Right lung (tissue), 10 donors: ENCODE results near the gene NAA16. TPM values are rescaled to one million over a fixed set of nuclear protein-coding genes. Genes with fewer than 3 reads are reported as not detected.
"Not testable (repeated sequence)": the region's sequence is repeated elsewhere in the genome, so short reads cannot be mapped to it uniquely, and the experiment has no call there.

Experiments
- DNase-seq, 2 donors: peaks; one replicate each; pipeline ENCODE4 v3.0.0-alpha.2; 2013
- long read RNA-seq, 8 donors: transcript quantifications; one replicate each; lab custom pipeline, GENCODE V29; 2026
- polyA plus RNA-seq, 5 donors: library from polyadenylated mRNA; unstranded; fragments of 120-200 nt; gene quantifications; one replicate each; pipeline versions ENCODE4 v1.2.1 to v1.2.3, GENCODE V29; 2013; ENCODE audit warnings: inconsistent platforms in 1 of 5, low replicate concordance in 1 of 5; ENCODE audit not compliant: insufficient read length in 5 of 5, insufficient read depth in 1 of 5

Gene NAA16
- polyA plus RNA-seq: 10 to 100 TPM; 35.9 to 64.6 (median 59.8) TPM
- long read RNA-seq, donor 1, partial matches to known transcripts: 6 of 11 reads
- long read RNA-seq, donor 1, other reads (novel, unspliced or antisense): 0 of 11 reads
- long read RNA-seq, donor 2, partial matches to known transcripts: 0 of 4 reads
- long read RNA-seq, donor 2, other reads (novel, unspliced or antisense): 0 of 4 reads
- long read RNA-seq, donor 3, partial matches to known transcripts: 0 of 7 reads
- long read RNA-seq, donor 3, other reads (novel, unspliced or antisense): 0 of 7 reads
- long read RNA-seq, donor 4, partial matches to known transcripts: 10 of 13 reads
- long read RNA-seq, donor 4, other reads (novel, unspliced or antisense): 0 of 13 reads
- long read RNA-seq, donor 5, transcript NAA16-205 (2 exons, 773 nt): major isoform, 5 of 5 reads
- long read RNA-seq, donor 5, partial matches to known transcripts: 0 of 5 reads
- long read RNA-seq, donor 5, other reads (novel, unspliced or antisense): 0 of 5 reads
- long read RNA-seq, donor 6, transcript NAA16-205 (2 exons, 773 nt): major isoform, 5 of 6 reads
- long read RNA-seq, donor 6, partial matches to known transcripts: 0 of 6 reads
- long read RNA-seq, donor 6, other reads (novel, unspliced or antisense): 0 of 6 reads
- long read RNA-seq, donor 7, full-length matches to known transcripts: 4 of 4 reads
- long read RNA-seq, donor 7, partial matches to known transcripts: 0 of 4 reads
- long read RNA-seq, donor 7, other reads (novel, unspliced or antisense): 0 of 4 reads
- long read RNA-seq, donor 8, partial matches to known transcripts: 0 of 2 reads
- long read RNA-seq, donor 8, other reads (novel, unspliced or antisense): 0 of 2 reads

DNA sequence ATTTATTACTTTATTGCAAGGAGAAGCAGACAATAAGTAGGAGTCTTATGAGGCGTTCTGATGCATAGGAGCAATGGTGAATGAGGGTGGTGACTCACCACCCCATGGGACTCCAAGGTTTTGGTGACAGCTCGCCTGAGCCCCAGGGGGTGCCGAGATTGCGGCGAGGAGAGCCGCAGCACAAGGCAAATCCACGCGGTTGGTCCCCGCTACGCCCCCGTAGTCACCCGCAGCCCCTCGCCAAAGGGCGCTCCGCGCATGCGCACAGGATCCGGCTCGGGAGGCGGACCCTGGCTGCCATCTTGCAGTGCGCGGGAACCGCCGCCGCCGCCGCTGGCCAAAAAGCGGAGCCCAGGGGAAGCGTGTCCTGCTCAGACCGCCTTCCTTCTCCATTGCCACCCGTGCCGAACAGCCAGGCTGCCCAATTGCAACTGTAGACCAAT lies at the start of gene NAA16:
Gene NAA16 (plus strand): TSS at position 305 of the 443 bp plus-strand sequence. CDS start 262 bp downstream, outside the sequence.
- peak; percentile 95 for DNase-seq

DNA sequence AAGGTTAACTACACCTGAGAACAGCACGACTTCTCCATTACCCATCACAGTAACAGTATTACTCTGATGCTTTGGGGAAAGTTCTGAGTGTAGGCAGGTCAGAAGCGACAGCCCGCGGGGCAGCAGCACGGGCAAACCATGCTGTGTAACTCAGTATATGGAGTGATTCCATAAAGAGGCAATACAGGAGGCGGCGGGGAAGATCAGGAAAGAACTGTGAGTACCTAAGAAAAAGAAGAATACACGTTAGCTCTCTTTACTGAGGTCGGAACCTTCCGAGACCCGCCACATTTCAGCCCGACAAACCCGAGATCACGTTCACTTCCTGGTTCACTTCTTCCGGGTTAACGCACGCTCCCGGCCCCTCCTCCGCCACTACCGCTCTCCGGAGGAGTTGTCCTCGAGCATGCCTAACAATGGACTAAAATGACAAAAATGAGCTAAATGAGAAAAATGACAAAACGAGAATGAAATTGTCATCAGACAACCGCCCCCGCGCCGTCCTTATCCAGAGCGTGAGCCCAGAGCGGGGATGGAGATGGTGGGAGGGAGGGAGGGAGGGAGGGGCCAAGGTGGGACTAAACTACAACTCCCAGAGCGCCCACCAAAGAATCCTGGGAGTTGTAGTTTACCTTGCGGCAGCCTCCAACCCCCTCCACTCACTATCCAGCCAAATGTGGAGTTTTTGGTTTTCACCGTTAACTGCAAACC lies 47.7 kb upstream of the NAA16 start, which contains the start of gene MTRF1:
Gene MTRF1 (minus strand): TSS at position 316 of the 711 bp plus-strand sequence. CDS start 2,669 bp downstream, outside the sequence.
- peak; percentile 84 to 90 for DNase-seq

DNA sequence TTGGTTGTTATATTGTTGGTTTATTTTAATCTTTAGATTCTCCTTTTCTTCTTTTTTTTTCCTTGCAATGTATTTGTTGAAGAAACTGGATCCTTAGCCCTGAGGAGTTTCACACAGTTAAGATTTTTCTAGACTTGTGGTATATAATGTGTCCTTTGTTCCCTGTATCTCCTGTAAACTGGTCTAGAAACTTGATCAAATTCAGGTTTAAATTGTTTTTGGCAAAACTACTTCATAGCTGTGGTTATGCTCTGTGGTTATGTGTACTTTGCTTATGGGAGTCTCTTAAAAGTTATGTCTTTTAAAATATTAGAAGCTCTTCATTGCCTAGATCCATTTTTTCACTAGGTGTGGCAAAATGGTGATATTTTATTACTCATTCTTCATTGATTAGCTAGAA lies 44.0 kb upstream of the NAA16 start:
- no peak for DNase-seq

DNA sequence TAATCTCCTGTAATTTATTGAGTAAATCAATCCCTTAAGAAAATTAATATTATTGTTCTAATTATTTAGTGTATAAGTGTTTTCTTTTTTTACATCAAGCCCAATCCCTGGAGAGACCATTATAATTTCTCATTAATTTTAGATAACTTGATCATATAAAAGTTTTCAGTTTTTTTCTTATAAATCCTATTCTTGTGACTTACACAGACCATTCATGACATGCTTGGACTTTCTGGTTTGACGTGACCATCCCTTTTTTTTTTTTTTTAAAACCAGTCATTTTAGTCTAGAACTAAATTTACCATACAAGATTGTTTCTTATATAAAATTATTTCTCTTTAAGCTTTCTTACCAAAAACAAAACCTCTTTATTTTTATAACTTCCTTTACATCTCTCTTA lies 42.3 kb upstream of the NAA16 start:
- DNase-seq: no peak

DNA sequence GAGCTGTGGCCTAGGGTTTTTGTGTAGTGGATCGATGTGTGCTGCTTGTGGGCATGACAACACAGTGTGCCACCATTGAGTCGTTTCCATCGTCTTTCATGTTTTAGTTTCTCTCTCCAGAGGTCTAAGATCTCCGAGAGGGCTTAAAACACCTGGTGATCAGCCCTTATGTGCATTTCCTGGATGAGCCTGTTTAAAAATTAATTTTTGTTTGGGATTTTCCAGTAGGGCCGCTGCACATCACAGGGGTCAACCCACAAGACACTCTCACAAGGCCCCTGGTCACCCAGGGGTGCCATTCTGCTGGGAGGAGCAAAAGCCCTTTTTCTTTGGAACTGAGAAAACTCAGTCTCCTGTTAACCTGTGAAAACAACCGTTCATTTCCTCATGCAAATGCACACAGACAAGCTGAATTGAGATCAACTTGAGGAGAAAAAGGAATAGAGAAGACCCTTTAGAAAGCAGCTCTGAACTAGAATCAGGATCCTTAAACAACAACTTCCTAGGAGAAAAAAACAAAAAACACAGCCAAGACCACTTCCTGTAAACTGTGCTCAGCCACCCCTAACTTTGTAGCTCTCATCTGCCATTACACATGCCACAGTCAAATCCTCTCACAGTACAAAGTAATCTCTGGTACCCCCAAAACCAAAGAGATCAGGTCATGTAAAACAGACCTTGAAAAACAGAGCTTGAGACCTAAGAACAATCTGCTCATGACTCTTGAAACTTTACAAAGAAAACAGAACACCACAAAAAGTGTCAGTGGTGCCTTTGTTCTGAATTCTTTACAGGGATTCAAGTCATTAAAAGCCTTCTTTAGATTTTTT lies 39.4 kb upstream of the NAA16 start:
- no peak for DNase-seq

DNA sequence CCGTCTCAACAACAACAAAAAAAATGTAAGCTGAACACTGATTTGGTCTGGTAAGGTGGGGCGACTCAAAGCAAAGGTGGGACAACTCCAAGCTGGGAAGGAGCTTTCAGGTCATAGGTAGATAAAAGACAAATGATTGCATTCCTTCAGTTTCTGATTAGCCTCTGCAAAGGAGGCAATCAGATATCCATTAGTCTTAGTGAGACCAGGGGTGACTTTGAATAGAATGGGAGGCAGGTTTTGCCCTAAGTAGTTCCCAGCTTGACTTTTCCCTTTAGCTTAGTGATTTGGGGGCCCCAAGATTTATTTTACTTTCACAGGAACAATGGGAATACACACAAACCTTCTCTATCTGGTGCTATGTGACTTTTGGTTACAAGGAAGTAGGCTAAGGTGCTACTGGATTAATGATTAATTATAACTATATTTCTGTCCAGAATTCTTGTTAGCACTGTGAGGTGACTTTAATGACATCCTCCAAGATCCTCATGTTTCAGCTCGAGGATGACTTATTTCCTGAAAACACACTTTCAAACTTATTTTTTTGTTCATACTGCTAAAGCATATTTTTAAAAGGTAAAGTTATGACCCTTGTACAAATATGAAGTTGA lies 37.1 kb upstream of the NAA16 start:
- no peak for DNase-seq

DNA sequence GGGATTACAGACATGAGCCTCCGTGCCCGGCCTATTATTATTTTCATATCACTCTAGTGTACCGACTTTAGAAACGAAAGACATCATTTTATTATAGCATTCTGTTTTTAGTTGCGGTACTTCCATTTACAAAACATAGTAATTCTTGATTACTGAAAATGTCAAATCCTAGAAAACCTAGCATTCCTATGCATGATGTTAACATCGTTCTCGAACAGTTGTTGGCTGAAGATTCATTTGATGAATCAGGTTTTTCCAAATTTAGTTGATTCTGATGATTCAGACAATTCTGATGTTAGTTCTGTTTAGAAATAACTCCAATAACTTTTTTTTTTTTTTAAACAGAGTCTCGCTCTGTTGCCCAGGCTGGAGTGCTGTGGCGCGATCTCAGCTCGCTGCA lies 36.2 kb upstream of the NAA16 start:
- DNase-seq: no peak

DNA sequence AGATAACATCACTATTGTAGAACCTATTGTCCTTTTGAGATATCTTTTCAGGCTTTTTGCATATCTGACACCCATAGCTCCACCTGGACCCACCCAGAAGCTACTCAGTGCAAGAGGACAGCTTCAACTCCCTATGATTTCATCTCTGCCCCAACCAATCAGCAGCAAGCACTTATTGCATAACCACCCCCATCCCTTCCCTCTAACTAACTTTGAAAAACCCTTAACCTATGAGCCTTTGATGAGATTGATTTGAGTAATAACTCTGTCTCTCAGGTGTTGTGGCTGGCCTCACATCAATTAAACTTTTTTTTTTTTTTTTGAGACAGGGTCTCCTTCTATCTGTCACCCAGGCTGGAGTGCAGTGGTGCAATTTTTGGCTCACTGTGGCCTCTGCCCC lies 34.2 kb upstream of the NAA16 start:
- DNase-seq: no peak

DNA sequence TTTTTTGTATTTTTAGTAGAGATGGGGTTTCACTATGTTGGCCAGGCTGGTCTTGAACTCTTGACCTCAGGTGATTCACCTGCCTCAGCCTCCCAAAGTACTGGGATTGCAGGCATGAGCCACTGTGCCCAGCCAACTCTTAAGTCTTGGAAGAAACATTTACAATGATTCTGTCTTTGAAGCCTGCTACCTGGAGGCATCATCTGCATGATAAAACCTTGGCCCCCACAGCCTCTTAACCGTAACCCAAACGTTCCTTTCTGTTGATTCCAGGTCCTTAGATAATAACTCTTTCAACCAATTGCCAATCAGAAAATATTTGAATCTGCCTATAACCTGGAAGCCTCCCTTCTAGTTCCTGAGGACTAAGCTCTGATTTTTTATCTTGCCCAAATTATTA lies 31.9 kb upstream of the NAA16 start:
- DNase-seq: not testable (repeated sequence)

DNA sequence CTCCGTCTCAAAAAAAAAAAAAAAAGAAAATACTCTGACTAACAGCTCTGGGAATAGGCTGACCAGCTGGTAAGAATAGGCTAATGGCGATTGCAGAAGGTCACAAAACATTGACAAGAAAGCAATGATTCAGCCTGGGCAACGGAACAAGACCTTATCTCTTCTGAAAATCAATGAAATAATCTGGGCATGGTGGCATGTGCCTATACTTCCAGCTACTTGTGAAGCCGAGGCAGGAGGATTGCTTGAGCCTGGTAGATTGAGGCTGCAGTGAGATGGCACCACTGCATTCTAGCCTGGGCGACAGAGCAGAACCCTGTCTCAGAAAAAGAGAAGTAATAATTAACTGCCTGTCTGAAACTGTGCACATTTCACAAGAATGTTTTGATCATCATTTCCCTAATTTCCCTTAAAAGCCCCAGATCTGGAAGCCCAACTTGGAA lies 28.9 kb upstream of the NAA16 start:
- no peak for DNase-seq

DNA sequence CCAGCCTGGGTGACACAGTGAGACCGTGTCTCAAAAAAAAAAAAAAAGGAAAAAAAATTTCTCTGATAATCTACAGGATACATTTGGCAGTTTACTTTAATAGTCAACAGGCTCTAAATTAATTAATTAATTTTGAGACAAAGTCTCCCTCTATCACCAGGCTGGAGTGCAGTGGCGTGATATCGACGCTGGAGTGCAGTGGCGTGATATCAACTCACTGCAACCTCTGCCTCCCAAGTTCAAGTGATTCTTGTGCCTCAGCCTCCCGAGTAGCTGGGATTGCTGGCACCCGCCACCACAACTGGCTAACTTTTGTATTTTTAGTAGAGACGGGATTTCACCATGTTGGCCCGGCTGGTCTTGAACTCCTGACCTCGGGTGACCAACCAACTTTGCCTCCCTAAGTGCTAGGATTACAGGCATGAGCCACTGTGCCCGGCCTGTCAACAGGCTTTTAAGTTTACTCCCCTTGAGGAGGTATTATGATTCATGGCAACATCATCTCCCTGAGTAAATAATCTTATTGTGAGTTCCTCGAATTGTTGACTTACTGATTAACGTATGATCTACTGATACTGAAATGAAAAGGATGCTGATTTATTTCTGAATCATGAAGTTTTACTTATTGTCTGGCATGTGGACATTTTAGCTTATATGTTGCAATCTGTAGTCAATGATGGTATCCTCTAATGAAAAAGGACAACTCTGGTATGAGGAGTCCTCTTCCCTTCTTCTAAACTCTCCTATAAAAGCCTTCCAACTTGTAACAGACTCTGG lies 26.4 kb upstream of the NAA16 start:
- DNase-seq: no peak

DNA sequence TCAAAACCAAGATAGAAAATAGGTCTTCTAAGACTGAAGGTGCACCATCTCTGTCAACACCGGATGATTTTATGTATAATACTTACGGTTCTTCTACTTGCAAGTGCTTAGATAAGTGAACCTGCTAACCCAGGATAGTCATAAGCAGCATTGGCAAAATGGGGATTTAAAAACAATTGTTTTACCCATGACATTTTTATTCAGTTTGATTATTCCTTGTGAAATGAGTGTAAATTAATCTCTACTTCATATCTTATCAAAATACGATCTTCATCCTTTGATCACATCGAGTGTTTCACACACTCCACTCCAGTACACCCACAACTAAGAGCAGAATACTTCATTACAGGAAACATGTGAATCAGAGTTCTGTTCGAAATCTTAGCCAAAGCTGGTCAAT lies 24.7 kb upstream of the NAA16 start:
- DNase-seq: no peak

DNA sequence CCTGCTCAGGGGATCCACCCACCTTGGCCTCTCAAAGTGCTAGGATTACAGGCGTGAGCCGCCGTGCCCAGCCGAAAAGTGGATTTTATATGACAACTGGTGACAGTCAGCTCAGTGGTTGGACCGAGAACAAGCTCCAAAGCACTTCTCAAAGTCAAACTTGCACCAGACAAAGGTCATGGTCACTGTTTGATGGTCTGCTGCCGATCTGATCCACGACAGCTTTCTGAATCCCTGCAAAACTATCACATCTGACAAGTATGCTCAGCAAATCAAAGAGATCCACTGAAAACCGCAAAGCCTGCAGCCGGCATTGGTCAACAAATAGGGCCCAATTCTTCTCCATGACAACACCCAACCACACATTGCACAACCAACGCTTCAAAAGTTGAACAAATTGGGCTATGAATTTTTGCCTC lies 21.6 kb upstream of the NAA16 start:
- DNase-seq: no peak

DNA sequence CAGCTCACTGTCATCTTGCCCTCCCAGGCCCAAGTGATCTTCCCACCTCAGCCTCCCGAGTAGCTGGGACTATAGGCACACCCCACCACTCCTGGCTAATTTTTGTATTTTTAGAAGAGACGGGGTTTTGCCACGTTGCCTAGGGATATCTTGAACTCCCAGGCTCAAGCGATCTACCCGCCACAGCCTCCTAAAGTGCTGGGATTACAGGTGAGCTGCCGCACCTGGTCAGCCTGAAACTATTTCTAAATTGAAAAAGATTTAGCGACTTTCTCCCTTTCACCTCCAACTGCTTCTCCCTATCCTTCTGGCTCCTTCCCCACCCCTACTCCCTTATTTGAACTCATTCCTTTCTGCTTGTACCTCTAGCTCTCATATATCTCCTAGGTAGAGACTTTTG lies 19.8 kb upstream of the NAA16 start:
- DNase-seq: no peak

DNA sequence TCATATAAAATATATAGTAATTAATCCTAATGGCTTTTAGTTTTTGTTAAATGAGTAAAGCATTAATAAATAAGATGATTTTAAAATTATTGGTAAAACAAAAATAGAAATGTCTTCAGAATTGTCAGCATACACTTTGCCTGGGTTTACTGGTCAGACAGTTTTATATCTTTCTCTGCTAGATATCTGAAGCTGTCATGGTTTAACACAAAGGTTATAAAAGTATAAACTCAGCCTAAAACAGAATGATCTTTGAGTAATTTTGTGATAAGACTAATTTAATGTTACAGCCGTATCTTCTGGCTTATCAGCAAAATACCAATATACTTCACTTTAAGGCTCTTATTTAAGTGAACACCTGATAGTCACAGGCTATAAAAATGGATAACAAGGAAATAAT lies 17.8 kb upstream of the NAA16 start:
- no peak for DNase-seq

DNA sequence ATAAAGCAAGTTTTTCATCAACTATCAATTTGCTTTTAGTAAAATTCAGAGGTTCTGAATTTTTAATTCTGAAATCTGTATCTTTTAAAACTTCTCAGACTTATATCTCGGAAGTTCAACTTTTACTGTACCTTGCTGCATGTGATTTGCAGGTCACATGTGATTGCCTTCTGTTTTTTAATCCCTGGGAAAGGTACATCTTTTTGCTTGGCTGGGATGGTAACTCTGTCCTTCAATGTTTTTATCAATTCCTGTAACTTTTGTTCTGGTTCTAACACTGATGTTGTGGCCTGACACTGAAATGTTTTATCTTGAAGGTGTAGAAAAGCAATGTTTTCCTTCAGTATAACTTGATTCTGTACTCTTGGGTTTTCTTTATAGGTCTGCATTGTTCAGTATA lies 16.2 kb upstream of the NAA16 start:
- DNase-seq: no peak

DNA sequence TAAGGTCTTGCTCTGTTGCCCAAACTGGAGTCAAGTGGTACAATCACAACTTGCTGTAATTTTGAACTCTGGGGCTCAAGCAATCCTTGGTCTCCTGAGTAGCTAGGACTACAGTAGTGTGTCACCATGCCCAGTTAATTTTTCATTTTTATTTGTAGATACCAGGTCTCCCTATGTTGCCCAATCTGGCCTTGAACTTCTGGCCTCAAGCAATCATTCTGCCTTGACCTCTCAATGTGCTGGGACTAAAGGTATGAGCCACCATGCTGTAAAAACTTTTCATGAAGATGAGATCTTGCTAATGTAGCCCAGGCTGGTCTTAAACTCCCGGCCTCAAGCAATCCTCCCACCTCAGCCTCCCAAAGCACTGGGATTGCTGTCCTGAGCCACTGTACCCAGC lies 15.1 kb upstream of the NAA16 start:
- DNase-seq: no peak

DNA sequence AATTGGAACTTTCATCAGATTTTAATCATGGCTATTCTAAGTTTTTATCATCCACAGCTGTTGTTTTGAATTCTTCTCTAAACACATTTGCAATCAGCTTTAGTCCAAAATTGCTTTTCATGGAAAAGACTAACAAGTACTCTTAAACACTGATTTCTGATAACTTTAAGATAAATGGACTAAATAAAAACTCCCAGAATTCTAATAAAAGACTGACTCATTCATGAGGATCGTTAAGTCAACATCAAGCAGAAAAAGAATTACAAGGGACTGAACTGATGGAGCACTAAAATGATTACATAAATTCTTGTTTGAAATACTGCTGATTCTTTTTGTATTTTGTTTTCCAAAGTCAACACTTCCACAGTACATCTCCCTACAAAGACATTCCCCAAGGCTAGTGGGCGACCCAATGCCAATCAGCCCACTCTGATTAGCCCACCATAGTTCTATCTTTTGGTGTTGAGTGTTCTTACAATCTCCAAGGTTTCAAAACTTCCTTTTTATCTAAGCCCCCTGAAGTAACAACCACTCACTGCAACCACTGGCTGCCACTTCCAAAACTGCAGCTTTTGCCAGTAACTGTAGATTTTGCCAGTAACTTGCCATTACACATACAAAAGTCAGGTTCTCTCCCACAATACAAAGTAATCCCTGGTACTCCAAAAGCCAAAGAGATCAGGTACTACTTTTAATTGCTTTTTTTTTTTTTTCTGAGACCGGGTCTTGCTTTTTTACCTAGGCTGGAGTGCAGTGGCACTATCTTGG lies 14.0 kb upstream of the NAA16 start:
- no peak for DNase-seq
